ENCODE measurements around the gene SMYD3. TPM values are rescaled to one million over a fixed set of nuclear protein-coding genes. Genes with fewer than 3 reads are reported as not detected.

The SMYD3 gene
- total RNA-seq, 1 experiment from 2014 or later = 17.4 TPM

DNA sequence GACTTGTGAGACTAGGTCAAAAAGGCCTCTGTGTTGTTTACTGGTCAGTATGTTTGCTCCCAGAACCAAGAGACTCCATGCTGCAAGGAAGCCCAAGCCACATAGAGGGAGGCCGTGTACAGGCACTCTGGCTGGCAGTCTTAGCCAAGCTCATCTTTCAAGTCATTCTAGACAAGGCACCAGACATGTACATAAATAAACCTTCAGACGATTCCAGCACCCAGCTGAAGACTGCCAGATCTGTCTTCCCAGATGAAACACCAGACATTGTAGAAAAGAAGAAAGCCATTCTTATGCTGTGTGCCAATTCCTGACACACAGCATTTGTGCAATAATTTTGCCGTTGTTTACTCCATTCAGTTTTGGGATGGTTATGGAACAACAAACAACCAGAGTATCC, 756.8 kb downstream of the SMYD3 start:
- H3K27ac ChIP-seq (ENCODE audit: low read length) = no peak overlapping the region
- H3K27me3 ChIP-seq (ENCODE audit: control insufficient read depth, insufficient read depth, low read length) = no peaks in the 10 kb centered on the region
- ChIA-PET POLR2A (no interaction called here), CTCF (no interaction called here)
- no peaks in the 10 kb centered on the region for H3K4me1 ChIP-seq (ENCODE audit: control insufficient read depth, insufficient read depth, low read length)
- ATAC-seq (no peak), DNase-seq (ENCODE audit: low read depth, low spot score) (no peak)
- no peaks in the 10 kb centered on the region for H3K9me3 ChIP-seq (ENCODE audit: control insufficient read depth, insufficient read depth, low read depth, low read length)
- no peak overlapping the region for H3K4me3 ChIP-seq (ENCODE audit: low read depth in 2 of 2, low read length in 2 of 2)
- TF ChIP-seq, protein P1, sequence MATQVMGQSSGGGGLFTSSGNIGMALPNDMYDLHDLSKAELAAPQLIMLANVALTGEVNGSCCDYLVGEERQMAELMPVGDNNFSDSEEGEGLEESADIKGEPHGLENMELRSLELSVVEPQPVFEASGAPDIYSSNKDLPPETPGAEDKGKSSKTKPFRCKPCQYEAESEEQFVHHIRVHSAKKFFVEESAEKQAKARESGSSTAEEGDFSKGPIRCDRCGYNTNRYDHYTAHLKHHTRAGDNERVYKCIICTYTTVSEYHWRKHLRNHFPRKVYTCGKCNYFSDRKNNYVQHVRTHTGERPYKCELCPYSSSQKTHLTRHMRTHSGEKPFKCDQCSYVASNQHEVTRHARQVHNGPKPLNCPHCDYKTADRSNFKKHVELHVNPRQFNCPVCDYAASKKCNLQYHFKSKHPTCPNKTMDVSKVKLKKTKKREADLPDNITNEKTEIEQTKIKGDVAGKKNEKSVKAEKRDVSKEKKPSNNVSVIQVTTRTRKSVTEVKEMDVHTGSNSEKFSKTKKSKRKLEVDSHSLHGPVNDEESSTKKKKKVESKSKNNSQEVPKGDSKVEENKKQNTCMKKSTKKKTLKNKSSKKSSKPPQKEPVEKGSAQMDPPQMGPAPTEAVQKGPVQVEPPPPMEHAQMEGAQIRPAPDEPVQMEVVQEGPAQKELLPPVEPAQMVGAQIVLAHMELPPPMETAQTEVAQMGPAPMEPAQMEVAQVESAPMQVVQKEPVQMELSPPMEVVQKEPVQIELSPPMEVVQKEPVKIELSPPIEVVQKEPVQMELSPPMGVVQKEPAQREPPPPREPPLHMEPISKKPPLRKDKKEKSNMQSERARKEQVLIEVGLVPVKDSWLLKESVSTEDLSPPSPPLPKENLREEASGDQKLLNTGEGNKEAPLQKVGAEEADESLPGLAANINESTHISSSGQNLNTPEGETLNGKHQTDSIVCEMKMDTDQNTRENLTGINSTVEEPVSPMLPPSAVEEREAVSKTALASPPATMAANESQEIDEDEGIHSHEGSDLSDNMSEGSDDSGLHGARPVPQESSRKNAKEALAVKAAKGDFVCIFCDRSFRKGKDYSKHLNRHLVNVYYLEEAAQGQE (IDR thresholded peaks at IDR 0.05; ENCODE audit: insufficient read depth in 1 of 2, low read depth in 2 of 2, low read length in 1 of 2) = no peak
- TF ChIP-seq TCF7L2 (IDR thresholded peaks at IDR 0.05; ENCODE audit: low read depth, low read length) (no peak), POLR2AphosphoS5 (IDR thresholded peaks at IDR 0.05; ENCODE audit: low read depth, low read length) (no peak), SIN3A (IDR thresholded peaks at IDR 0.05; ENCODE audit: borderline replicate concordance, insufficient read depth, low read depth, low read length) (no peak)
- TF ChIP-seq, protein P2, sequence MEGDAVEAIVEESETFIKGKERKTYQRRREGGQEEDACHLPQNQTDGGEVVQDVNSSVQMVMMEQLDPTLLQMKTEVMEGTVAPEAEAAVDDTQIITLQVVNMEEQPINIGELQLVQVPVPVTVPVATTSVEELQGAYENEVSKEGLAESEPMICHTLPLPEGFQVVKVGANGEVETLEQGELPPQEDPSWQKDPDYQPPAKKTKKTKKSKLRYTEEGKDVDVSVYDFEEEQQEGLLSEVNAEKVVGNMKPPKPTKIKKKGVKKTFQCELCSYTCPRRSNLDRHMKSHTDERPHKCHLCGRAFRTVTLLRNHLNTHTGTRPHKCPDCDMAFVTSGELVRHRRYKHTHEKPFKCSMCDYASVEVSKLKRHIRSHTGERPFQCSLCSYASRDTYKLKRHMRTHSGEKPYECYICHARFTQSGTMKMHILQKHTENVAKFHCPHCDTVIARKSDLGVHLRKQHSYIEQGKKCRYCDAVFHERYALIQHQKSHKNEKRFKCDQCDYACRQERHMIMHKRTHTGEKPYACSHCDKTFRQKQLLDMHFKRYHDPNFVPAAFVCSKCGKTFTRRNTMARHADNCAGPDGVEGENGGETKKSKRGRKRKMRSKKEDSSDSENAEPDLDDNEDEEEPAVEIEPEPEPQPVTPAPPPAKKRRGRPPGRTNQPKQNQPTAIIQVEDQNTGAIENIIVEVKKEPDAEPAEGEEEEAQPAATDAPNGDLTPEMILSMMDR (IDR thresholded peaks at IDR 0.05) = no peak
- intact Hi-C loops (cut with micrococcal nuclease; ENCODE audit: unreplicated experiment) (no loop called here), in situ Hi-C loops (cut with HindIII; ENCODE audit: low pct_unique_long_range_greater_than_20kb, low sequenced_read_pairs) (no loop called here)
- no TSS peak for BruUV-seq (replicated peaks)
- H3K36me3 ChIP-seq (ENCODE audit: control insufficient read depth, insufficient read depth, low read length) = no peaks in the 10 kb centered on the region

DNA sequence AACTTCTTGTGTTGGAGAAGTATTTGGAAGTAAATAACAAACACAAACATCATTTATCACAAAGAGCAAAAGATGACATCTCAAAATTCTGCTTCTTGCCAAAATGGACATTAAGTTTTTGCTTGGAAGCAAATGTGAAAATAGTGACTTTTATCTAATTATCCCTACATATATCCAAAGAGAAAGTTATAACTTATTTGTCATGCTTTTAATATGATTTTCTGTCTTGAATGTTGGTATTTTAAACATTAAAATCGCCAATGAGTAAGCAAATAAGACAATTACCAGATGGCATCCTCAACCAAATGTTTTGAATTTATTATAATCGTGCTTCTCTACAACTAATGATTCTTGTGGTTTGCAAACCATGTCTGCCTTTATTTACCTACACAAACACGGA, 758.0 kb downstream of the SMYD3 start:
- ATAC-seq (no peak), DNase-seq (ENCODE audit: low read depth, low spot score) (no peak)
- H3K27me3 ChIP-seq (ENCODE audit: control insufficient read depth, insufficient read depth, low read length) = no peaks in the 10 kb centered on the region
- H3K4me3 ChIP-seq (ENCODE audit: low read depth in 2 of 2, low read length in 2 of 2) = no peak overlapping the region
- ChIA-PET POLR2A (no interaction called here), CTCF (no interaction called here)
- intact Hi-C loops (cut with micrococcal nuclease; ENCODE audit: unreplicated experiment) = no loop called here
- H3K27ac ChIP-seq (ENCODE audit: low read length) = no peak overlapping the region
- H3K9me3 ChIP-seq (ENCODE audit: control insufficient read depth, insufficient read depth, low read depth, low read length) = no peaks in the 10 kb centered on the region
- in situ Hi-C loops (cut with HindIII; ENCODE audit: low pct_unique_long_range_greater_than_20kb, low sequenced_read_pairs) = no loop called here
- no peaks in the 10 kb centered on the region for H3K36me3 ChIP-seq (ENCODE audit: control insufficient read depth, insufficient read depth, low read length)
- no TSS peak for BruUV-seq (replicated peaks)
- H3K4me1 ChIP-seq (ENCODE audit: control insufficient read depth, insufficient read depth, low read length) = no peaks in the 10 kb centered on the region
- no peak for TF ChIP-seq TCF7L2 (IDR thresholded peaks at IDR 0.05; ENCODE audit: low read depth, low read length)
- TF ChIP-seq POLR2AphosphoS5 (IDR thresholded peaks at IDR 0.05; ENCODE audit: low read depth, low read length) = no peak
- TF ChIP-seq SIN3A (IDR thresholded peaks at IDR 0.05; ENCODE audit: borderline replicate concordance, insufficient read depth, low read depth, low read length) = no peak
- TF ChIP-seq, protein P2 (IDR thresholded peaks at IDR 0.05) = no peak
- TF ChIP-seq, protein P1 (IDR thresholded peaks at IDR 0.05; ENCODE audit: insufficient read depth in 1 of 2, low read depth in 2 of 2, low read length in 1 of 2) = no peak

Data from Panc1 (cell line).